Colonic mucosa (tissue), 4 donors: ENCODE data around the gene MEIOC. TPM values are rescaled to one million over a fixed set of nuclear protein-coding genes. Genes with fewer than 3 reads are reported as not detected.
"Not testable (repeated sequence)": the region's sequence is repeated elsewhere in the genome, so short reads cannot be mapped to it uniquely, and the experiment has no call there.

Experiments used
- DNase-seq: peaks from one replicate; pipeline ENCODE4 v3.0.0-alpha.2; 2020
- H3K27ac ChIP-seq: fragments of 200-600 bp; one replicate; pipeline ENCODE4 v1.8.0; 2021
- H3K27me3 ChIP-seq: fragments of 200-600 bp; one replicate; pipeline ENCODE4 v1.8.0; 2021
- H3K36me3 ChIP-seq: fragments of 200-600 bp; one replicate; pipeline ENCODE4 v1.8.0; 2021
- H3K4me1 ChIP-seq: fragments of 200-600 bp; one replicate; pipeline ENCODE4 v1.8.0; 2021; ENCODE audit warnings: mild to moderate bottlenecking
- H3K4me3 ChIP-seq: fragments of 200-600 bp; one replicate; pipeline ENCODE4 v1.8.0; 2021
- H3K9ac ChIP-seq, 2 donors: one replicate each; pipeline ENCODE4 v1.7.0; 2013; ENCODE audit warnings: control low read depth in 2 of 2, low read depth in 2 of 2, low read length in 2 of 2
- H3K9me3 ChIP-seq: fragments of 200-600 bp; one replicate; pipeline ENCODE4 v1.8.0; 2021
- CTCF ChIP-seq: fragments of 200-600 bp; IDR thresholded peaks from one replicate; pipeline ENCODE4 v1.8.0; 2022; ENCODE audit warnings: antibody characterized with exemption, mild to moderate bottlenecking
- intact Hi-C: fragments of 100-400 bp; cut with DNase I; formaldehyde crosslinking; loops from one replicate; pipeline ENCODE4 v1.14.1; 2022
- total RNA-seq, 2 donors: library from RNA; stranded (reverse); fragmentation: NEBNext Ultra II Directional in 1 of 2; extraction: Animal tissue kit (Norgen Biotek cat#: 25700) in 1 of 2; gene quantifications; one replicate each; pipeline ENCODE4 v1.2.1, GENCODE V29; 2021
- donor health status: healthy.
- donor health status: DM: no; HTN: no; CAD: no.
- donor health status: DM: no; HTN: no; CAD: no.

Gene MEIOC
- total RNA-seq, 2 donors from 2014 or later = not detected

GRCh38 chr17:44664867-44665266, 8.6 kb downstream of the MEIOC start:
- no peak overlapping the region for H3K9ac ChIP-seq
- H3K36me3 ChIP-seq = no peaks in the 10 kb centered on the region
- no peaks in the 10 kb centered on the region for H3K4me1 ChIP-seq
- H3K27ac ChIP-seq = no peak overlapping the region
- no peaks in the 10 kb centered on the region for H3K27me3 ChIP-seq
- DNase-seq = no peak
- no peak for TF ChIP-seq CTCF
- intact Hi-C loops = no loop called here
- H3K9me3 ChIP-seq = no peaks in the 10 kb centered on the region
- no peak overlapping the region for H3K4me3 ChIP-seq

- no peaks in the 10 kb centered on the region for H3K4me1 ChIP-seq
- no peak overlapping the region for H3K27ac ChIP-seq
- no peaks in the 10 kb centered on the region for H3K36me3 ChIP-seq
- H3K9ac ChIP-seq = no peak overlapping the region
- DNase-seq = no peak
- intact Hi-C loops = no loop called here
- H3K9me3 ChIP-seq = no peaks in the 10 kb centered on the region
- no peaks in the 10 kb centered on the region for H3K27me3 ChIP-seq
- TF ChIP-seq CTCF = no peak
- H3K4me3 ChIP-seq = no peak overlapping the region
Measured at GRCh38 chr17:44666006-44666405, 9.7 kb downstream of the MEIOC start.

- no peaks in the 10 kb centered on the region for H3K36me3 ChIP-seq
- H3K27ac ChIP-seq = no peak overlapping the region
- H3K4me3 ChIP-seq = no peak overlapping the region
- intact Hi-C loops = no loop called here
- DNase-seq = no peak
- no peaks in the 10 kb centered on the region for H3K9me3 ChIP-seq
- no peaks in the 10 kb centered on the region for H3K4me1 ChIP-seq
- no peaks in the 10 kb centered on the region for H3K27me3 ChIP-seq
- no peak overlapping the region for H3K9ac ChIP-seq
- peak; percentile 12 for TF ChIP-seq CTCF
Measured at GRCh38 chr17:44672479-44673093, 16.3 kb downstream of the MEIOC start.

GRCh38 chr17:44673893-44674292, 17.6 kb downstream of the MEIOC start:
- no peak overlapping the region for H3K9ac ChIP-seq
- no peaks in the 10 kb centered on the region for H3K9me3 ChIP-seq
- H3K36me3 ChIP-seq = no peaks in the 10 kb centered on the region
- H3K4me3 ChIP-seq = no peak overlapping the region
- intact Hi-C loops = no loop called here
- no peaks in the 10 kb centered on the region for H3K27me3 ChIP-seq
- no peaks in the 10 kb centered on the region for H3K4me1 ChIP-seq
- no peak for TF ChIP-seq CTCF
- no peak for DNase-seq
- H3K27ac ChIP-seq = no peak overlapping the region

- H3K27ac ChIP-seq = no peak overlapping the region
- no peak for DNase-seq
- TF ChIP-seq CTCF = no peak
- H3K9me3 ChIP-seq = no peaks in the 10 kb centered on the region
- intact Hi-C loops = no loop called here
- H3K36me3 ChIP-seq = no peaks in the 10 kb centered on the region
- H3K4me3 ChIP-seq = no peak overlapping the region
- H3K4me1 ChIP-seq = no peaks in the 10 kb centered on the region
- H3K9ac ChIP-seq = no peak overlapping the region
- H3K27me3 ChIP-seq = no peaks in the 10 kb centered on the region
Measured at GRCh38 chr17:44677136-44677535, 20.9 kb downstream of the MEIOC start.

GRCh38 chr17:44683303-44683702, 27.0 kb downstream of the MEIOC start:
- H3K27ac ChIP-seq, H3K9ac ChIP-seq, H3K4me3 ChIP-seq, H3K27me3 ChIP-seq, DNase-seq, H3K36me3 ChIP-seq, H3K9me3 ChIP-seq, intact Hi-C loops, H3K4me1 ChIP-seq: not testable (repeated sequence)
